A549 (cell line): ENCODE measurements around the gene SUSD3. TPM values are rescaled to one million over a fixed set of nuclear protein-coding genes. Genes with fewer than 3 reads are reported as not detected.

ENCODE experiments used
- ATAC-seq, 2 experiments: fragments of 200-7000 bp in 1 of 2; fragments of >200 bp in 1 of 2; cut with Nextera tagmentation in 1 of 2; cut with Tn5 transposase in 1 of 2; 3 replicates each; pipeline versions ENCODE4 v1.8.0 to v1.9.1; 2018 to 2020; ENCODE audit warnings: mild to moderate bottlenecking in 1 of 2, moderate library complexity in 1 of 2
- CTCF ChIA-PET: fragments of 300-600 bp; sonication (Branson Sonifier 250); formaldehyde crosslinking; extraction: SDS; loops from one replicate; lab custom pipeline; 2021; ENCODE audit warnings: antibody characterized with exemption, inconsistent platforms; lab: Yijun Ruan, JAX
- POLR2A ChIA-PET: fragments of 350-600 bp; formaldehyde crosslinking; extraction: SDS; loops from one replicate; lab custom pipeline; 2021; ENCODE audit warnings: antibody characterized with exemption, inconsistent platforms; lab: Yijun Ruan, JAX
- DNase-seq, 2 experiments: peaks; one replicate each; pipeline versions ENCODE4 v3.0.0 to v3.0.0-alpha.2; 2011 to 2016; ENCODE audit warnings: low read depth in 1 of 2, low spot score in 1 of 2
- FAIRE-seq: peaks from 2 replicates; lab custom pipeline; 2011; peaks lifted over from hg19 to GRCh38; lab: Jason Lieb, UNC
- H3K27ac ChIP-seq, 2 experiments: fragments of >200 bp; sonication (Bioruptor Twin); formaldehyde crosslinking; 3 replicates each; pipeline ENCODE4 v1.5.1; 2016 to 2017
- H3K4me1 ChIP-seq: fragments of >200 bp; sonication (Bioruptor Twin); formaldehyde crosslinking; 3 replicates; pipeline ENCODE4 v1.6.1; 2016
- H3K4me2 ChIP-seq: fragments of >200 bp; sonication (Bioruptor Twin); formaldehyde crosslinking; 3 replicates; pipeline ENCODE4 v1.6.1; 2016
- H3K4me3 ChIP-seq: fragments of >200 bp; sonication (Bioruptor Twin); formaldehyde crosslinking; 3 replicates; pipeline ENCODE4 v1.5.1; 2016
- H3K9me3 ChIP-seq: fragments of >200 bp; sonication (Bioruptor Twin); formaldehyde crosslinking; 3 replicates; pipeline ENCODE4 v1.6.1; 2016
- BCL3 ChIP-seq: fragments of >200 bp; sonication (Bioruptor Twin); formaldehyde crosslinking; IDR thresholded peaks from 3 replicates; pipeline ENCODE4 v1.6.1; 2016
- CBX2 ChIP-seq: fragments of 200-600 bp; sonication (generic); IDR thresholded peaks from 2 replicates; pipeline ENCODE4 v1.6.1; 2016; ENCODE audit warnings: low read depth, mild to moderate bottlenecking, borderline replicate concordance
- CEBPB ChIP-seq, 2 experiments: fragments of >200 bp in 1 of 2; sonication (Bioruptor Twin) in 1 of 2; formaldehyde crosslinking in 1 of 2; IDR thresholded peaks; 2 replicates each; pipeline ENCODE4 v1.6.1; 2012 to 2016
- CHD2 ChIP-seq: fragments of 150-350 bp; IDR thresholded peaks from 2 replicates; pipeline ENCODE4 v1.6.1; 2014; ENCODE audit warnings: low read length; ENCODE audit not compliant: partially characterized antibody
- CTCF ChIP-seq: fragments of >200 bp; sonication (Bioruptor Twin); formaldehyde crosslinking; IDR thresholded peaks from 3 replicates; pipeline ENCODE4 v1.5.1; 2016
- EHF ChIP-seq: fragments of 250-450 bp; sonication (Bioruptor Pico); IDR thresholded peaks from 2 replicates; pipeline ENCODE4 v1.5.0; 2020; ENCODE audit warnings: mild to moderate bottlenecking
- ELK1 ChIP-seq: fragments of 150-350 bp; IDR thresholded peaks from 2 replicates; pipeline ENCODE4 v1.6.1; 2014; ENCODE audit warnings: low read depth, mild to moderate bottlenecking, low read length
- ESRRA ChIP-seq: fragments of 150-350 bp; IDR thresholded peaks from 2 replicates; pipeline ENCODE4 v1.6.1; 2014; ENCODE audit warnings: mild to moderate bottlenecking, low read length, borderline replicate concordance
- FOSB ChIP-seq: fragments of 250-450 bp; sonication (Bioruptor Pico); IDR thresholded peaks from 2 replicates; pipeline ENCODE4 v1.5.0; 2020; ENCODE audit warnings: mild to moderate bottlenecking, moderate library complexity
- HES2 ChIP-seq: fragments of >200 bp; sonication (Bioruptor Twin); formaldehyde crosslinking; IDR thresholded peaks from 2 replicates; pipeline ENCODE4 v1.6.1; 2016
- HMGXB4 ChIP-seq: fragments of 250-450 bp; sonication (Bioruptor Pico); IDR thresholded peaks from 2 replicates; pipeline ENCODE4 v1.5.0; 2021; ENCODE audit warnings: mild to moderate bottlenecking, moderate library complexity, borderline replicate concordance
- KDM5A ChIP-seq: fragments of 200-600 bp; sonication (generic); IDR thresholded peaks from 2 replicates; pipeline ENCODE4 v1.6.1; 2016; ENCODE audit warnings: antibody characterized with exemption, mild to moderate bottlenecking
- MAFK ChIP-seq: fragments of 450-650 bp; IDR thresholded peaks from 2 replicates; pipeline ENCODE4 v1.6.1; 2014; ENCODE audit not compliant: partially characterized antibody
- MAX ChIP-seq: IDR thresholded peaks from 2 replicates; pipeline ENCODE4 v1.6.1; 2012
- MAZ ChIP-seq: fragments of 150-350 bp; IDR thresholded peaks from 2 replicates; pipeline ENCODE4 v1.6.1; 2014; ENCODE audit warnings: antibody characterized with exemption, low read depth, low read length, borderline replicate concordance
- MYC ChIP-seq: IDR thresholded peaks from 2 replicates; pipeline ENCODE4 v1.6.1; 2012; ENCODE audit warnings: mild to moderate bottlenecking, inconsistent platforms, low read length, improper control_type of control experiment, borderline replicate concordance
- NFE2L2 ChIP-seq: fragments of 150-350 bp; conservative IDR thresholded peaks from 2 replicates; pipeline ENCODE4 v1.6.1; 2014; ENCODE audit warnings: low read length
- PHF8 ChIP-seq: fragments of 200-600 bp; sonication (generic); IDR thresholded peaks from 2 replicates; pipeline ENCODE4 v1.6.1; 2016; ENCODE audit warnings: low read depth, mild to moderate bottlenecking, antibody characterized with exemption, moderate library complexity, borderline replicate concordance
- RAD21 ChIP-seq, 2 experiments: fragments of >200 bp in 1 of 2; sonication (Bioruptor Twin) in 1 of 2; formaldehyde crosslinking in 1 of 2; IDR thresholded peaks in 1 of 2; conservative IDR thresholded peaks in 1 of 2; 2 replicates in 1 of 2; 3 replicates in 1 of 2; pipeline ENCODE4 v1.6.1; 2012 to 2018; ENCODE audit warnings: inconsistent platforms in 1 of 2
- RARB ChIP-seq: fragments of 250-450 bp; sonication (Bioruptor Pico); IDR thresholded peaks from 2 replicates; pipeline ENCODE4 v1.8.0; 2021; ENCODE audit warnings: mild to moderate bottlenecking, moderate library complexity
- RCOR1 ChIP-seq: fragments of 150-350 bp; IDR thresholded peaks from 2 replicates; pipeline ENCODE4 v1.6.1; 2014; ENCODE audit warnings: antibody characterized with exemption, low read length, low read depth
- REST ChIP-seq: fragments of 200-600 bp; sonication (generic); IDR thresholded peaks from 2 replicates; pipeline ENCODE4 v1.6.1; 2016; ENCODE audit warnings: antibody characterized with exemption, mild to moderate bottlenecking, moderate library complexity
- TFCP2L1 ChIP-seq: fragments of 250-450 bp; sonication (Bioruptor Pico); IDR thresholded peaks from 2 replicates; pipeline ENCODE4 v1.5.0; 2021; ENCODE audit warnings: mild to moderate bottlenecking
- TP53 ChIP-seq: fragments of 250-450 bp; sonication (Bioruptor Pico); IDR thresholded peaks from 2 replicates; pipeline ENCODE4 v1.5.0; 2021; ENCODE audit warnings: mild to moderate bottlenecking, moderate library complexity
- ZNF302 ChIP-seq: fragments of 250-450 bp; sonication (Bioruptor Pico); IDR thresholded peaks from 2 replicates; pipeline ENCODE4 v1.9.0; 2021; ENCODE audit warnings: inconsistent platforms, mild to moderate bottlenecking, moderate library complexity
- WGBS: methylation state at CpG from one replicate; pipeline ENCODE4 v1.1.6; 2017; ENCODE audit errors: missing lambda C conversion rate; 5-methylcytosine and 5-hydroxymethylcytosine counted together
- polyA plus RNA-seq, 4 experiments: library from polyadenylated mRNA; depleted of rRNA in 3 of 4; stranded (reverse); fragments of >200 nt; fragmentation: RNase III in 1 of 4; extraction: RNeasy Plus Mini Kit Qiagen cat#74134 plus additional on column Dnase treatment in 1 of 4; gene quantifications; 2 replicates in 3 of 4; 3 replicates in 1 of 4; pipeline ENCODE4 v1.2.3, GENCODE V29; 2011 to 2017

SUSD3 gene
- polyA plus RNA-seq, 2 of the 4 experiments (the other 2 are of a cell fraction), result 0.27 to 0.34 TPM

GRCh38 chr9:93105620-93106019, 47.1 kb downstream of the SUSD3 start:
- no peak for DNase-seq
- CTCF ChIA-PET, result interaction anchor here (1.0 to 9.9 kb wide), 6 partner anchors 7 to 206 kb away, joined by 3 to 116 read pairs (median 38); partner anchors contain the start of gene CARD19
- TF ChIP-seq CHD2 (no peak), EHF (CRISPR knock-in tag) (no peak), TP53 (CRISPR knock-in tag) (no peak), RARB (CRISPR knock-in tag) (no peak), TFCP2L1 (CRISPR knock-in tag) (no peak), REST (no peak), PHF8 (no peak), HES2 (no peak), HMGXB4 (CRISPR knock-in tag) (no peak), NFE2L2 (no peak), CEBPB (IDR thresholded peaks at IDR 0.05) (no peak), ESRRA (no peak), CBX2 (no peak), RCOR1 (no peak), RAD21 (conservative IDR thresholded peaks at IDR 0.05 in 1 of 2, IDR thresholded peaks at IDR 0.05 in 1 of 2) (no peak), MAFK (no peak), KDM5A (no peak)

GRCh38 chr9:93107151-93107824, 48.8 kb downstream of the SUSD3 start:
- Histone ChIP-seq H3K4me2 (no peak overlapping the region), H3K9me3 (peaks cover 15% of the 10 kb centered on the region; the same call in 2 of the 3 replicates), H3K27ac (peak overlapping the region in 1 of 2 experiments; percentile 50; a peak in 1 of 6 replicates), H3K4me1 (peaks cover 12% of the 10 kb centered on the region), H3K4me3 (no peak overlapping the region)
- FAIRE-seq (no peak), ATAC-seq (no peak), DNase-seq (no peak)
- CTCF ChIA-PET, result interaction anchor here (0.6 to 9.9 kb wide), 14 partner anchors 9 to 459 kb away, joined by 3 to 116 read pairs (median 8); partner anchors contain the start of genes CARD19 and NINJ1
- POLR2A ChIA-PET, result no interaction called here
- WGBS, result 93% methylated on average over 12 of the region's 14 CpGs
- TF ChIP-seq KDM5A (no peak), MYC (no peak), ZNF302 (no peak), CTCF (no peak), BCL3 (no peak), EHF (CRISPR knock-in tag) (no peak), MAX (no peak), HES2 (no peak), TP53 (CRISPR knock-in tag) (no peak), FOSB (no peak), ELK1 (no peak), MAZ (no peak)

More at GRCh38 chr9:93105620-93106019, 47.1 kb downstream of the SUSD3 start:
- FAIRE-seq (no peak), ATAC-seq (no peak)
- Histone ChIP-seq H3K4me1 (peaks cover 10% of the 10 kb centered on the region), H3K9me3 (peaks cover 15% of the 10 kb centered on the region; the same call in 2 of the 3 replicates), H3K27ac (no peak overlapping the region), H3K4me3 (no peak overlapping the region), H3K4me2 (no peak overlapping the region)
- POLR2A ChIA-PET, result no interaction called here
- WGBS, result 88% methylated on average over 1 of the region's 1 CpG
